Peyer's patch (tissue), 4 donors: ENCODE results near the gene TCF7.

Experiments
- CTCF ChIP-seq, 6 experiments: fragments of 450-650 bp in 4 of 6; fragments of 200-600 bp in 2 of 6; sonication (generic) in 1 of 6; IDR thresholded peaks; one replicate each; pipeline ENCODE4 v1.5.1; 2017 to 2019; ENCODE audit warnings: antibody characterized with exemption in 6 of 6, mild to moderate bottlenecking in 3 of 6, moderate library complexity in 1 of 6
- POLR2A ChIP-seq, 2 donors: fragments of 450-650 bp; IDR thresholded peaks; one replicate each; pipeline ENCODE4 v1.5.1; 2017; ENCODE audit warnings: antibody characterized with exemption in 2 of 2, mild to moderate bottlenecking in 2 of 2, moderate library complexity in 2 of 2

GRCh38 chr5:134092875-134093274, 21.6 kb upstream of the TCF7 start:
- no peak for TF ChIP-seq CTCF (IDR thresholded peaks at IDR 0.05)
- TF ChIP-seq POLR2A (IDR thresholded peaks at IDR 0.05): no peak
